Astrocyte (in vitro differentiated cells and primary cell): ENCODE measurements around the gene MAP2K7. TPM values are rescaled to one million over a fixed set of nuclear protein-coding genes. Genes with fewer than 3 reads are reported as not detected.

Experiments
- DNase-seq: peaks from one replicate; pipeline ENCODE4 v3.0.0-alpha.2; 2010; ENCODE audit warnings: low read depth
- FAIRE-seq: peaks from 2 replicates; lab custom pipeline; 2011; peaks lifted over from hg19 to GRCh38; lab: Jason Lieb, UNC
- H2AFZ ChIP-seq: 2 replicates; pipeline ENCODE4 v1.6.0; 2012; ENCODE audit warnings: low read depth, low read length, inconsistent platforms
- H3K27ac ChIP-seq: 2 replicates; pipeline ENCODE4 v1.5.1; 2011; ENCODE audit warnings: low read depth, low read length, inconsistent platforms
- H3K27me3 ChIP-seq: 2 replicates; pipeline ENCODE4 v1.6.0; 2011; ENCODE audit warnings: low read length, inconsistent platforms; ENCODE audit not compliant: insufficient read depth
- H3K36me3 ChIP-seq: 2 replicates; pipeline ENCODE4 v1.5.1; 2011; ENCODE audit warnings: low read length, inconsistent platforms; ENCODE audit not compliant: insufficient read depth
- H3K4me1 ChIP-seq: 2 replicates; pipeline ENCODE4 v1.5.1; 2011; ENCODE audit warnings: low read length, inconsistent platforms; ENCODE audit not compliant: insufficient read depth
- H3K4me2 ChIP-seq: 2 replicates; pipeline ENCODE4 v1.6.0; 2012; ENCODE audit warnings: low read length, inconsistent platforms
- H3K4me3 ChIP-seq: 2 replicates; pipeline ENCODE4 v1.5.1; 2011; ENCODE audit warnings: low read depth, mild to moderate bottlenecking, low read length, inconsistent platforms; ENCODE audit not compliant: insufficient read depth
- H3K79me2 ChIP-seq: 2 replicates; pipeline ENCODE4 v1.6.0; 2012; ENCODE audit warnings: mild to moderate bottlenecking, low read length, inconsistent platforms; ENCODE audit not compliant: insufficient read depth
- H3K9ac ChIP-seq: 2 replicates; pipeline ENCODE4 v1.6.0; 2012; ENCODE audit warnings: mild to moderate bottlenecking, low read length, inconsistent platforms
- H3K9me3 ChIP-seq: 2 replicates; pipeline ENCODE4 v1.5.1; 2012; ENCODE audit warnings: low read depth, mild to moderate bottlenecking, low read length, inconsistent platforms; ENCODE audit not compliant: insufficient read depth
- H4K20me1 ChIP-seq: 2 replicates; pipeline ENCODE4 v1.6.0; 2012; ENCODE audit warnings: low read length, inconsistent platforms; ENCODE audit not compliant: insufficient read depth
- H3K27ac Mint-ChIP-seq: one replicate; pipeline ENCODE4 v1.8.0; 2021; ENCODE audit warnings: mild to moderate bottlenecking, mixed read lengths; ENCODE audit not compliant: unreplicated experiment
- H3K27me3 Mint-ChIP-seq: one replicate; pipeline ENCODE4 v1.8.0; 2021; ENCODE audit warnings: low read depth, mixed read lengths; ENCODE audit not compliant: unreplicated experiment
- H3K36me3 Mint-ChIP-seq: one replicate; pipeline ENCODE4 v1.8.0; 2021; ENCODE audit warnings: low read depth, mixed read lengths; ENCODE audit not compliant: unreplicated experiment
- H3K4me1 Mint-ChIP-seq: one replicate; pipeline ENCODE4 v1.8.0; 2021; ENCODE audit warnings: low read depth, mixed read lengths; ENCODE audit not compliant: unreplicated experiment
- H3K4me3 Mint-ChIP-seq: one replicate; pipeline ENCODE4 v1.8.0; 2021; ENCODE audit warnings: mild to moderate bottlenecking, moderate library complexity, mixed read lengths; ENCODE audit not compliant: unreplicated experiment
- H3K9me3 Mint-ChIP-seq: one replicate; pipeline ENCODE4 v1.8.0; 2021; ENCODE audit warnings: mild to moderate bottlenecking, mixed read lengths; ENCODE audit not compliant: unreplicated experiment
- EZH2 ChIP-seq: IDR thresholded peaks from 2 replicates; pipeline ENCODE4 v1.6.1; 2012; ENCODE audit warnings: mild to moderate bottlenecking, low read length, inconsistent platforms; ENCODE audit not compliant: insufficient read depth
- total RNA-seq: library from RNA; stranded (reverse); gene quantifications from 2 replicates; pipeline ENCODE4 v1.2.1, GENCODE V29; 2021
- TF ChIP-seq, protein P1 (sequence below): IDR thresholded peaks from 2 replicates; pipeline ENCODE4 v1.5.1; 2011; ENCODE audit warnings: low read depth, mild to moderate bottlenecking, inconsistent platforms, low read length, moderate library complexity; ENCODE audit not compliant: insufficient read depth

MAP2K7 gene
- total RNA-seq, 1 donor from 2014 or later: 22.9 TPM

- peaks cover 2% of the 10 kb centered on the region for H3K9me3 Mint-ChIP-seq
These were observed 2.7 kb upstream of the MAP2K7 start for GRCh38 chr19:7900931-7901330.

DNA sequence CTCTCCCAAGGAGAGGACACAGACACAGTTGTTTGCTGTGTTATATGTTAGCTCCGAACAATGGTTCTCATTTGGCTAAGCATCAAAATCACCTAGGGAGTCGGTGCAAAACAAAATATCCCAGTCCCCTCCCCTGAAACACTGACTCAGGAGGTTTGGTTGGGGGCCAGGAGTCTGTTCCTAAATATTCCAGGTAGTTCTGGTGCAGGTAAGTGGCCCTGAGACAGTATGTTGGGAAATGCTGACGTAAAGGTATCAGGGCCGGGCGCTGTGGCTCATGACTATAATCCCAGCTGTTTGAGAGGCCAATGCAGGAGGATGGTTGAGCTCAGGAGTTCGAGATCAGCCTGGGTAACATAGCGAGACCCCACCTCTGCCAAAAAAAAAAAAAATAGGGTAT lies 2.3 kb upstream of the MAP2K7 start:
- Histone ChIP-seq H3K27me3 (no peaks in the 10 kb centered on the region), H3K4me2 (no peak overlapping the region), H4K20me1 (peaks cover 22% of the 10 kb centered on the region), H3K79me2 (peaks cover 26% of the 10 kb centered on the region), H3K4me1 (peaks cover 21% of the 10 kb centered on the region), H3K9ac (no peak overlapping the region), H3K4me3 (no peak overlapping the region), H3K27ac (no peak overlapping the region), H2AFZ (no peak overlapping the region), H3K9me3 (no peaks in the 10 kb centered on the region), H3K36me3 (no peaks in the 10 kb centered on the region)
- DNase-seq: no peak
- Mint-ChIP-seq H3K27me3 (no peaks in the 10 kb centered on the region), H3K27ac (no peak overlapping the region), H3K36me3 (peaks cover 10% of the 10 kb centered on the region), H3K4me3 (peak overlapping the region; percentile 20), H3K4me1 (peaks cover 5% of the 10 kb centered on the region), H3K9me3 (peaks cover 2% of the 10 kb centered on the region)
- no peak for TF ChIP-seq EZH2
- TF ChIP-seq, protein P1, sequence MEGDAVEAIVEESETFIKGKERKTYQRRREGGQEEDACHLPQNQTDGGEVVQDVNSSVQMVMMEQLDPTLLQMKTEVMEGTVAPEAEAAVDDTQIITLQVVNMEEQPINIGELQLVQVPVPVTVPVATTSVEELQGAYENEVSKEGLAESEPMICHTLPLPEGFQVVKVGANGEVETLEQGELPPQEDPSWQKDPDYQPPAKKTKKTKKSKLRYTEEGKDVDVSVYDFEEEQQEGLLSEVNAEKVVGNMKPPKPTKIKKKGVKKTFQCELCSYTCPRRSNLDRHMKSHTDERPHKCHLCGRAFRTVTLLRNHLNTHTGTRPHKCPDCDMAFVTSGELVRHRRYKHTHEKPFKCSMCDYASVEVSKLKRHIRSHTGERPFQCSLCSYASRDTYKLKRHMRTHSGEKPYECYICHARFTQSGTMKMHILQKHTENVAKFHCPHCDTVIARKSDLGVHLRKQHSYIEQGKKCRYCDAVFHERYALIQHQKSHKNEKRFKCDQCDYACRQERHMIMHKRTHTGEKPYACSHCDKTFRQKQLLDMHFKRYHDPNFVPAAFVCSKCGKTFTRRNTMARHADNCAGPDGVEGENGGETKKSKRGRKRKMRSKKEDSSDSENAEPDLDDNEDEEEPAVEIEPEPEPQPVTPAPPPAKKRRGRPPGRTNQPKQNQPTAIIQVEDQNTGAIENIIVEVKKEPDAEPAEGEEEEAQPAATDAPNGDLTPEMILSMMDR: no peak
- no peak for FAIRE-seq

More at GRCh38 chr19:7900931-7901330, 2.7 kb upstream of the MAP2K7 start:
- DNase-seq (no peak), FAIRE-seq (no peak)
- Histone ChIP-seq H3K36me3 (no peaks in the 10 kb centered on the region), H3K4me3 (no peak overlapping the region), H3K9ac (no peak overlapping the region), H4K20me1 (peaks cover 18% of the 10 kb centered on the region), H2AFZ (no peak overlapping the region), H3K79me2 (peaks cover 22% of the 10 kb centered on the region), H3K4me2 (no peak overlapping the region), H3K4me1 (peaks cover 21% of the 10 kb centered on the region), H3K9me3 (no peaks in the 10 kb centered on the region), H3K27ac (no peak overlapping the region), H3K27me3 (no peaks in the 10 kb centered on the region)
- H3K4me3 Mint-ChIP-seq: no peak overlapping the region
- peaks cover 5% of the 10 kb centered on the region for H3K4me1 Mint-ChIP-seq
- no peaks in the 10 kb centered on the region for H3K27me3 Mint-ChIP-seq
- H3K36me3 Mint-ChIP-seq: peaks cover 10% of the 10 kb centered on the region
- TF ChIP-seq, protein P1: no peak
- TF ChIP-seq EZH2: no peak
- no peak overlapping the region for H3K27ac Mint-ChIP-seq

DNA sequence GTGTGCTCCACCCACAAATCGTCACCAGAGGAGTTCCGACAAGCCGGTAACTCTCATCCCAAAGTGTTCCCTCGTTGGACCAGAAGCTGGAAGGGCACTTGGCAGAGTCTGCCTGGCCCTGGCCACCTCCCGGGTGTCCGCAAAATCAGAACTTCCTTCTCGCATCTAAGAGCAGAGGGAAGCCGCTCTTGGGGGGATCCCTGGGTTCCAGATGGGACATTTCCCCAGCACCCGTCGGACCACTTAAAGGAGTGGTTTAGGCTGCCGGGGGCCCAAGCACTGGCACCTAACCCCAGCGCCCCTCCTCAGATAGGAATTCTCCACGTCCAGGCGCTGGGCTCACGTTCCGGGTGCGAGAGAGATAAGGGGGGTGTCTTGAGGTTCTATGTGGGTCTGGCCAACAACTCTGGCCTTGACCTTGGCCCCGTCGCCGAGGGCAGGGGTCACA lies 857 bp upstream of the MAP2K7 start:
- Mint-ChIP-seq H3K36me3 (peaks cover 10% of the 10 kb centered on the region), H3K27ac (peak overlapping the region; percentile 89), H3K27me3 (no peaks in the 10 kb centered on the region), H3K4me1 (peaks cover 5% of the 10 kb centered on the region), H3K9me3 (peaks cover 2% of the 10 kb centered on the region), H3K4me3 (peak overlapping the region; percentile 91)
- Histone ChIP-seq H3K9ac (peak overlapping the region; percentile 86), H3K36me3 (no peaks in the 10 kb centered on the region), H4K20me1 (peaks cover 32% of the 10 kb centered on the region), H3K4me2 (peak overlapping the region; percentile 90), H2AFZ (peak overlapping the region; percentile 88), H3K27me3 (no peaks in the 10 kb centered on the region), H3K27ac (peak overlapping the region; percentile 77), H3K79me2 (peaks cover 38% of the 10 kb centered on the region), H3K4me1 (peaks cover 21% of the 10 kb centered on the region), H3K4me3 (peak overlapping the region; percentile 62), H3K9me3 (no peaks in the 10 kb centered on the region)
- FAIRE-seq (no peak), DNase-seq (no peak)
- TF ChIP-seq, protein P1: no peak
